GM19099 (cell line): Measurements from ENCODE around the gene DEPDC5.

Experiments used
- POLR2A ChIP-seq: IDR thresholded peaks from 3 replicates; pipeline ENCODE4 v1.6.1; 2011; ENCODE audit warnings: low read depth; ENCODE audit not compliant: insufficient read length; ENCODE audit errors: extremely low read depth

DEPDC5 gene

DNA sequence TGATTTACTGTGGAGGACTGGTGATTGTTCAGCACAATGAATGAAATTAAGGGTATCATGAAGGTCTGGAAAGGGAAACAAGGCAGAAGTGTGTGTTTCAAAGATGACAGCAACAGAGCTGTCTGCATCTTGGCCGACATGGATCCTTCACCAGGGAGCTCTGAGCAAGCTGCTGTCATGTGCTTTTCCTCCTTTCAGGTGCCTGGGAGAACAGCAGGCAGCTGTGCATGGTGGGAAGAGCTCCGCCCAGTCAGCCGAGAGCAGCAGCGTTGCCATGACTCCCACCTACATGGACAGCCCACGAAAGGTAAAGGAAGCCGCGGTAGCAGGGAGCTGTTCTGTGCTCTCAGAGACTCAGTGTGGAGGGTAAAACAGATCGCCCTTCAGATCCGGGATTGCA, 103.4 kb downstream of the DEPDC5 start:
- no peak for TF ChIP-seq POLR2A

DNA sequence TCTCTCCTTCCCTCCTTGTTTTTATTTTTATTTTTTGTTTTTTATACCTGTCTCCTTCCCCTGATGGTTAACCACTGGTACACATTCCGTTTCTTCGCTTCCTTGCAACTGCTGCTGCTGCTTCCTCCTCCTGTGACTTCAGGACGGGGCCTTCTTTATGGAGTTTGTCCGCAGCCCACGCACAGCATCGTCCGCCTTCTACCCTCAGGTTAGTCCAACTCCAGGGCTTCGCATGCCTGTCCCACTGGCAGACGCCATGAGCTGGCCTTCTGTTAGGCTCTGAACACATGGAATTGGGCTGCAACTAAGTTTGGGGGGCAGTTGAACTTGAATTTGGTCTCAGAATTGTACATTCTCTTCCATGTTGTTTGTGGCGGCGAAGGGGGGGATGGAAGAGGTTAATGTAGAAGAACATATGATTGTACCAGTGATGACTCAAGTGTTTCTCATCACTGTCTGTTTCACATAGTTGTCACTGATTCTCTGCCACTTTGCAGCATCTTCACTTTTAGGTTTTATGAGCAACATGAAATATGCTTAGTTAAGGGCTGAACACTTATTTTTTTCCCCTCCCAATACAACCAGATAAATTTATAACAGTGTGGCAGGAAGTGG, 107.5 kb downstream of the DEPDC5 start:
- no peak for TF ChIP-seq POLR2A

GRCh38 chr22:31866918-31867317, 113.1 kb downstream of the DEPDC5 start:
- TF ChIP-seq POLR2A = no peak

DNA sequence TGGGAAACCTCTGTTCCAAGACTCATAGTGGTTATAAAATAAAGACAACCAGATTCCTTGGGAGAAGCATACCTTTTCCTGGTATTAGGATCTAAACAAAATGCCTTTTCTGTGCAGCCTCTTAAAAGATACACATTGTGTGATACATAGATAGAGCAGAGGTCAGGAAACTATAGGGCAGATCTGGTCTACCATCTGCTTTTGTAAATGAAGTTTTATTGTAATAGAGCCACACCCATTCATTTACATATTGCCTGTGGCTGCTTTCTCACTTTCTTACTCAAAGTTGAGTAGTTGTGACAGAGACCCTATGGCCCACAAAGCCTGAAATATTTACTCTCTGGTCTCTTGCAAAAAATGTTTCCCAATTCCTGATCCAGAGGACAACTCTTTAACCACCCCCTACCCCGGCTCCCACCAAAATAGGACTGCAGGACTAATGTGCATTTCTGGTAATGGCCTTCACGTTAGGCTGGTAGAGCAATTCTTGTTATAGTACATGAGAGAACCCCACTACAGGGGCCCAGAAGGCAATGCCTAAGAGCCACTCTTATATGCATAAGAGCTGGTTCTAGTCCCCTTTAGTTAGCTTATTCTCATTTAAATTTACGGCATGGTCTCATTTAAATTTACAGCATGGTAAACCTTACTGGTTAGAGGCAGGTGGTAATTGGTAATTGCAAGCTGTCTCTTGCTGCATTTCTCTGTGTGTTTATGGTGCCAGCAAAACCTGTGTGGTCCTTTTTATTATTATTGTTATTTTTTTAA, 113.8 kb downstream of the DEPDC5 start:
- TF ChIP-seq POLR2A = no peak

GRCh38 chr22:31869739-31870138, 115.9 kb downstream of the DEPDC5 start:
- no peak for TF ChIP-seq POLR2A

DNA sequence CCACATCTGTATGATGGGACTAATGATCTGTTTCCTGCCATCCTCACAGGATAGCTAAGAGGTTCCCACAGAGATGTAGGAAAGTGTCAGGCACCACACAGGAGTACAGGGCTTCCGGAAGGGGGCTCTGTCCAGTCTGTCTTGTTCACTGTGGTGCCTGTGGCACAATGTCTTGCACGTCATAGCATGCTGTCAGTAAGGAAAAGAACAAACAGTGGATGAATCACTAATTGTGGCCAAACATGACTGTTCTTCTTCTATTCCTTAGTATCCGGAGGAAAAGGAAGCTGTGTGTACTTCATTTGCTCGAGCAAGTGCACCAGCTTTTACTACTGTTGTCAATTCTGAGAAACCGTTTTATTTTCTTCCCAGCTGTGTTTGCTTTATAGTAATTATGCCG, 117.1 kb downstream of the DEPDC5 start:
- no peak for TF ChIP-seq POLR2A

GRCh38 chr22:31871480-31871879, 117.7 kb downstream of the DEPDC5 start:
- TF ChIP-seq POLR2A = no peak

GRCh38 chr22:31872209-31872608, 118.4 kb downstream of the DEPDC5 start:
- TF ChIP-seq POLR2A = no peak

DNA sequence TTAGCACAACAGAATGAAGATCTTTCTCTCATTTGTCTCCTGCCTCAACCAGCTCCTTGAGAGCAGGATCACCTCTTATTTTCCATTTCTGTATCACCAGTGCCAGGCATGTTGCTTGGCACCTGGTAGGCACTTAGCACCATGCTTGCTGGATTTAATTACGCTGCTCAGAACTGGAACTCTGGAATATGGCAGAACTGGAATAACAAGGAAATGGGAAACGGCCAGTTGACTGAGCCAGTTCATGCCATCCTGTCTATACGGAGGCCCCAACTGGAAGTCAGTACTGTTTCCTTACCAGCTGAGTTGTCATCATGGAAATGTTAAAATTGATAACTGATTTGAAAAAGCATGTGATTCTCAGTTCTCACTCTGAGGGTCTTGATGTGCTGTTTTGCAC, 121.0 kb downstream of the DEPDC5 start:
- TF ChIP-seq POLR2A = no peak

DNA sequence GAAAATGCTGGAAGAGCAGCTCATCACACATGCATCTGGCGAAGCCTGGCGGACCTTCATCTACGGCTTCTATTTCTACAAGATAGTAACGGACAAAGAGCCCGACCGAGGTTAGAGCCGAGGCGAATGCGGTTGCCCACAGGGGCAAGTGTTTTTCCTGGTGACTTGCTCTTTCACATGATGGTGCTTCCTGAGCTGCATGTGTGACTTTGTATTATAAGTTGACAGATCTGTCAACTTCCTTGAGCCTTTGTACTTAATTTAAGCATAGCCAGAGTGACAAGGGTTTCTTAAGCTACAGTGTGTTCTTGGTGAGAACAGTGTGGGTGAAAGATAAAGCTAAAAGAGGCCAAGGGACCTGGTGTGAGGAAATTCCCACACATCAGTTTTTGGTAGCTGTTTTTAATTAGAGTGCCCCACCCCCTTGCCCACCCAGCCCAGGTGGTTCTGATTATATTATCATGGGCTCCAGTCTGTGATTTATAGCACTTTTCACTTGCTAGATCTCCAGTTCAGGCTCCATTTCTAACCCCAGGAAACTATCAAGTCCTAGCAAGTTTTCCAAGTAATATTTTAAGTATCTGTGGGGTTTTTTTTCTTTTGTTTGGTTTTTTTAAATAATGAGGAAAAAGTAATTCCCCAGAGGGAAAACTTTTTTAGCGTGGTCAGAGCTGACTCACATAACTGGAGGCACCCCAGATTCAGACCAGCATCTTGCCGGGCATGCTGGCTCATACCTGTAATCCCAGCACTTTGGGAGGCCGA, 122.5 kb downstream of the DEPDC5 start:
- no peak for TF ChIP-seq POLR2A

DNA sequence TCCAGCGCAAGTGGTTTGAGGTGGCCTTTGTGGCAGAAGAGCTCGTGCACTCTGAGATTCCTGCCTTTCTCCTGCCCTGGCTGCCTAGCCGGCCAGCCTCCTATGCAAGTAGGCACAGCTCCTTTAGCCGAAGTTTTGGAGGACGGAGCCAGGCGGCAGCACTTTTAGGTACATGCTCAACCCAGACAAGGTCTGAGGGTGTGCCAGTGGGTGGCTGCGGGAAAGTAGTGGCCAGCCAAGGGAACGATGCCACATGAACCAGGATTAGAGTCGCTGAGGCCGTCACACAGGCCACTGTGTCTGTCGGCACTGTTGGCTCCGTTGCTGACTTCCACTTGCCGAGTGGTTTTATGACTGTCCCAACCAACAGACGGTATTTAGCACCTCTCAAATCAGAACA, 125.8 kb downstream of the DEPDC5 start:
- no peak for TF ChIP-seq POLR2A

DNA sequence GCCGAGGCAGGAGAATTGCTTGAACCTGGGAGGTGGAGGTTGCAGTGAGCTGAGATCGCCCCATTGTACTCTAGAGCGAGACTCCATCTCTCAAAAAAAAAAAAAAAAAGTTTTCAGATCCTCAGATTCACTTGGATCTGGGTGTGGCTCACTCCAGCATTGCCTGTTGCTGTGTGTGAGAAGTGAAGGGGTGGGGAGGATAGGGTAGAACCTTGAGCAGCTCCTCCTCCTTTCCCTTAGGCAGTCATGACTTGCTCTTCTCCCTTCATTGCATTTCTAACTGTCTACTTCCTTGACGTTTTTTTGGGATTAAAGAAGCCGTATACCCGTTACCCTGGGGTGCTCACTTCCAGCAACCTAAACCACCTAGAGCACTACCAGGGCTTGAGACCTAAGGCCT, 127.4 kb downstream of the DEPDC5 start:
- TF ChIP-seq POLR2A = no peak

DNA sequence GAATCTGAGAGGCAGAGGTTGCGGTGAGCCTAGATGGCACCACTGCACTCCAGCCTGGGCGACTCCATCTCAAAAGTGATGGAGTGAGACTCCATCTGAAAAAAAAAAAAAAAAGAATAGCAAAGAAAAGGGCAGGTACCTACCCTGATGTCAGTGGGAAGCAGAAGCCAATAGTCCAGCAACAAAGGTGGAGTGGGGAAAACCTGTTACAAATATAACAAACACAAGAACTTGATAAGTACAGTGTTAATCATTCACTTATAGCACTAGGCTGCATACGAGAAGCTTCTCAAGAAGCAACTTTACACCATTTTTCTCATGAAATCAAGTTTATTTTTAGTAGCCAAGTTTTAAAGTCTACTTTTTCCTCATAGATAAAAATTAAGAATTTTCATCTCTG, 128.0 kb downstream of the DEPDC5 start:
- TF ChIP-seq POLR2A = no peak

GRCh38 chr22:31882971-31883370, 129.2 kb downstream of the DEPDC5 start:
- TF ChIP-seq POLR2A = no peak

DNA sequence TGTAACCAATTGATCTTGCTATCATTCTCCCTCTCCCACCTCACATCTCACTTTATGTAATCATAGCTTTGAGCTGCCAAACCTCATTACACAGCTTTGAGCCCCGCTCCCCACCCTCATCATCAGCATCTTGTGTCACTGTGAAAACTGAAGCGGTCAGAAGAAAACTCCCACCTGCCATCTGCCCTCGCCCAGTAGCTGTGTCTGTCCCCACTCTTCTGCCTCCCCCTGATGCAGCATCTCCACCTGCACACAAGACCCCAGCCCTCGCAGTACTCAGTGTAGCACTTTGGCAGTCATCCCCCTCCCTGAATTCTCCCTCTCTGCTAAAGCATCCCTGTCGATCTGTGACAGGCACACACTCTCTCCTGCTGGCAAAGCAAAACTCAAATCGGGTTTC, 130.2 kb downstream of the DEPDC5 start:
- TF ChIP-seq POLR2A = no peak
